Neuronal stem cell (in vitro differentiated cells): ENCODE results near the gene AMIGO2.
A peak's percentile ranks its signal among the peaks of the same experiment; 100 is the strongest.

ENCODE experiments used
- DNase-seq: peaks from one replicate; pipeline ENCODE4 v3.0.0-alpha.2; 2013; ENCODE audit warnings: low spot score
- H2AFZ ChIP-seq: one replicate; pipeline ENCODE4 v1.6.1; 2013; ENCODE audit warnings: mild to moderate bottlenecking, low read length, inconsistent platforms
- H2AK5ac ChIP-seq: 2 replicates; pipeline ENCODE4 v1.6.1; 2013; ENCODE audit warnings: low read depth, mild to moderate bottlenecking, inconsistent platforms, low read length, moderate library complexity, mixed read lengths
- H2BK120ac ChIP-seq: 2 replicates; pipeline ENCODE4 v1.6.1; 2013; ENCODE audit warnings: low read depth, mild to moderate bottlenecking, inconsistent platforms, low read length, moderate library complexity, mixed read lengths
- H2BK12ac ChIP-seq: one replicate; pipeline ENCODE4 v1.6.1; 2013; ENCODE audit warnings: low read length, inconsistent platforms
- H2BK15ac ChIP-seq: 2 replicates; pipeline ENCODE4 v1.6.1; 2013; ENCODE audit warnings: mild to moderate bottlenecking, low read length, inconsistent platforms, mixed read lengths
- H2BK5ac ChIP-seq: one replicate; pipeline ENCODE4 v1.6.1; 2013; ENCODE audit warnings: inconsistent platforms, mild to moderate bottlenecking, low read length, moderate library complexity
- H3K14ac ChIP-seq: one replicate; pipeline ENCODE4 v1.6.1; 2013; ENCODE audit warnings: low read length, inconsistent platforms
- H3K18ac ChIP-seq: 2 replicates; pipeline ENCODE4 v1.6.1; 2013; ENCODE audit warnings: low read length, inconsistent platforms
- H3K23ac ChIP-seq: 2 replicates; pipeline ENCODE4 v1.6.1; 2013; ENCODE audit warnings: low read depth, mild to moderate bottlenecking, mixed read lengths, low read length, inconsistent platforms; ENCODE audit not compliant: poor library complexity
- H3K27ac ChIP-seq: replicated peaks from 3 replicates; pipeline ENCODE4 v1.5.1; 2013; ENCODE audit warnings: low read length, inconsistent platforms
- H3K27me3 ChIP-seq, 3 experiments: 2 replicates each; pipeline ENCODE4 v1.6.1; 2013; ENCODE audit warnings: low read length in 3 of 3, mild to moderate bottlenecking in 2 of 3, inconsistent platforms in 1 of 3, low read depth in 1 of 3, mixed read lengths in 1 of 3, moderate library complexity in 1 of 3; ENCODE audit not compliant: control insufficient read depth in 3 of 3, insufficient read depth in 3 of 3
- H3K36me3 ChIP-seq, 2 donors: replicated peaks in 1 of 2; 2 replicates each; pipeline ENCODE4 v1.6.1; 2013; ENCODE audit warnings: low read length in 2 of 2; ENCODE audit not compliant: control insufficient read depth in 2 of 2, insufficient read depth in 2 of 2
- H3K4ac ChIP-seq: 2 replicates; pipeline ENCODE4 v1.6.1; 2013; ENCODE audit warnings: inconsistent platforms, mild to moderate bottlenecking, low read length, moderate library complexity
- H3K4me1 ChIP-seq, 2 donors: 1 replicate in 1 of 2; 2 replicates in 1 of 2; pipeline ENCODE4 v1.6.1; 2013; ENCODE audit warnings: low read length in 2 of 2, low read depth in 1 of 2; ENCODE audit not compliant: control insufficient read depth in 2 of 2, insufficient read depth in 1 of 2
- H3K4me2 ChIP-seq: one replicate; pipeline ENCODE4 v1.6.1; 2013; ENCODE audit warnings: mild to moderate bottlenecking, low read length, inconsistent platforms; ENCODE audit not compliant: insufficient read depth, poor library complexity, severe bottlenecking
- H3K4me3 ChIP-seq, 2 donors: 2 replicates each; pipeline ENCODE4 v1.5.1; 2013; ENCODE audit warnings: low read length in 2 of 2, mild to moderate bottlenecking in 2 of 2, inconsistent platforms in 1 of 2, moderate library complexity in 1 of 2
- H3K79me1 ChIP-seq: one replicate; pipeline ENCODE4 v1.6.1; 2013; ENCODE audit warnings: low read depth, mild to moderate bottlenecking, inconsistent platforms, low read length, moderate library complexity
- H3K9ac ChIP-seq: one replicate; pipeline ENCODE4 v1.6.1; 2013; ENCODE audit warnings: mild to moderate bottlenecking, low read depth, low read length, inconsistent platforms; ENCODE audit not compliant: poor library complexity
- H3K9me3 ChIP-seq, 2 donors: replicated peaks in 1 of 2; 2 replicates each; pipeline versions ENCODE3 to v1.6.1; 2013; ENCODE audit warnings: low read length in 2 of 2, mild to moderate bottlenecking in 2 of 2, inconsistent platforms in 1 of 2, low read depth in 1 of 2, mixed read lengths in 1 of 2, moderate library complexity in 1 of 2; ENCODE audit not compliant: control insufficient read depth in 2 of 2, insufficient read depth in 1 of 2
- H4K8ac ChIP-seq: one replicate; pipeline ENCODE4 v1.6.1; 2013; ENCODE audit warnings: low read depth, mild to moderate bottlenecking, inconsistent platforms, low read length, moderate library complexity
- H4K91ac ChIP-seq: one replicate; pipeline ENCODE4 v1.6.1; 2013; ENCODE audit warnings: low read length, low read depth, mild to moderate bottlenecking, inconsistent platforms; ENCODE audit not compliant: poor library complexity
- WGBS, 2 donors: extraction: QIAGEN DNeasy Blood & Tissue Kit; methylation state at CpG; one replicate each; pipeline ENCODE4 v1.1.7; 2013; ENCODE audit warnings: missing lambda C conversion rate in 2 of 2, mixed read lengths in 1 of 2; ENCODE audit not compliant: insufficient read length in 2 of 2, insufficient replicate concordance in 1 of 2; ENCODE audit errors: extremely low coverage in 2 of 2; 5-methylcytosine and 5-hydroxymethylcytosine counted together

The AMIGO2 gene

GRCh38 chr12:47035484-47035883 lies 44.3 kb downstream of the AMIGO2 start:
- Histone ChIP-seq H3K27ac (no peak overlapping the region), H3K23ac (no peak overlapping the region), H3K18ac (no peak overlapping the region), H2BK120ac (no peak overlapping the region), H3K79me1 (no peaks in the 10 kb centered on the region), H3K36me3 (no peaks in the 10 kb centered on the region), H3K4ac (no peak overlapping the region), H2AFZ (no peak overlapping the region), H3K14ac (no peak overlapping the region), H3K4me3 (no peak overlapping the region), H2BK5ac (no peak overlapping the region), H3K4me1 (peaks cover 0 to 3% of the 10 kb centered on the region in 2 donors), H4K8ac (no peak overlapping the region), H3K9ac (no peak overlapping the region), H3K4me2 (no peak overlapping the region), H2AK5ac (no peak overlapping the region), H3K9me3 (no peaks in the 10 kb centered on the region), H2BK15ac (no peak overlapping the region), H4K91ac (no peak overlapping the region), H2BK12ac (no peak overlapping the region), H3K27me3 (no peaks in the 10 kb centered on the region)
- no peak for DNase-seq
- WGBS, 2 donors, result no CpG with 5 or more reads among the region's 3 CpGs

- Histone ChIP-seq H3K23ac (no peak overlapping the region), H4K91ac (no peak overlapping the region), H3K27me3 (no peaks in the 10 kb centered on the region), H3K4ac (no peak overlapping the region), H3K36me3 (no peaks in the 10 kb centered on the region), H2BK5ac (no peak overlapping the region), H4K8ac (no peak overlapping the region), H2BK15ac (no peak overlapping the region), H3K14ac (no peak overlapping the region), H3K27ac (no peak overlapping the region), H3K4me3 (no peak overlapping the region), H2AFZ (no peak overlapping the region), H2AK5ac (no peak overlapping the region), H3K18ac (no peak overlapping the region), H3K4me1 (peaks cover 0 to 3% of the 10 kb centered on the region in 2 donors), H3K79me1 (no peaks in the 10 kb centered on the region), H3K9ac (no peak overlapping the region), H3K9me3 (no peaks in the 10 kb centered on the region), H2BK12ac (no peak overlapping the region), H3K4me2 (no peak overlapping the region), H2BK120ac (no peak overlapping the region)
- DNase-seq, result no peak
- no CpG with 5 or more reads among the region's 2 CpGs for WGBS, 2 donors
Observed at GRCh38 chr12:47034661-47035060, 45.1 kb downstream of the AMIGO2 start.

GRCh38 chr12:47033789-47034555 lies 45.8 kb downstream of the AMIGO2 start:
- Histone ChIP-seq H3K4me1 (peaks cover 0 to 3% of the 10 kb centered on the region in 2 donors), H3K79me1 (no peaks in the 10 kb centered on the region), H2BK120ac (no peak overlapping the region), H3K36me3 (no peaks in the 10 kb centered on the region), H3K23ac (no peak overlapping the region), H3K27ac (no peak overlapping the region), H2BK12ac (no peak overlapping the region), H2BK5ac (no peak overlapping the region), H3K9ac (no peak overlapping the region), H3K18ac (no peak overlapping the region), H4K8ac (no peak overlapping the region), H3K4me2 (no peak overlapping the region), H2AFZ (no peak overlapping the region), H4K91ac (no peak overlapping the region), H3K27me3 (no peaks in the 10 kb centered on the region), H2BK15ac (no peak overlapping the region), H2AK5ac (no peak overlapping the region), H3K4me3 (no peak overlapping the region), H3K9me3 (no peaks in the 10 kb centered on the region), H3K4ac (no peak overlapping the region), H3K14ac (no peak overlapping the region)
- no CpG with 5 or more reads among the region's 5 CpGs for WGBS, 2 donors
- DNase-seq, result no peak

GRCh38 chr12:47033081-47033480 lies 46.7 kb downstream of the AMIGO2 start:
- Histone ChIP-seq H2BK5ac (no peak overlapping the region), H3K27ac (no peak overlapping the region), H2AK5ac (no peak overlapping the region), H3K4me1 (peaks cover 0 to 3% of the 10 kb centered on the region in 2 donors), H3K23ac (no peak overlapping the region), H3K27me3 (no peaks in the 10 kb centered on the region), H4K8ac (peak overlapping the region; percentile 52), H2BK12ac (no peak overlapping the region), H4K91ac (no peak overlapping the region), H3K4me2 (no peak overlapping the region), H3K4ac (no peak overlapping the region), H3K79me1 (no peaks in the 10 kb centered on the region), H3K9ac (no peak overlapping the region), H2BK15ac (no peak overlapping the region), H3K36me3 (no peaks in the 10 kb centered on the region), H3K4me3 (no peak overlapping the region), H3K14ac (no peak overlapping the region), H3K18ac (peak overlapping the region; percentile 73), H2AFZ (no peak overlapping the region), H2BK120ac (no peak overlapping the region), H3K9me3 (no peaks in the 10 kb centered on the region)
- no peak for DNase-seq
- WGBS, 2 donors, result no CpG with 5 or more reads among the region's 5 CpGs
